Dermis blood vessel endothelial cell (primary cell): Measurements from ENCODE around the gene NUDT3. TPM values are rescaled to one million over a fixed set of nuclear protein-coding genes. Genes with fewer than 3 reads are reported as not detected.

Source experiments
- DNase-seq: peaks from one replicate; pipeline ENCODE4 v3.0.0; 2010
- total RNA-seq: library from RNA; depleted of rRNA; stranded (reverse); fragments of >200 nt; gene quantifications from 2 replicates; pipeline ENCODE4 v1.2.3, GENCODE V29; 2014

The NUDT3 gene
- total RNA-seq, 1 donor from 2014 or later = 24.3 TPM

- DNase-seq = peak; percentile 48
Measured at GRCh38 chr6:34237722-34238584, 154.5 kb downstream of the NUDT3 start.

GRCh38 chr6:34237316-34237721 lies 155.2 kb downstream of the NUDT3 start:
- no peak for DNase-seq

GRCh38 chr6:34236443-34237315 lies 155.8 kb downstream of the NUDT3 start, which contains the start of gene HMGA1:
HMGA1 (plus strand) TSS chr6:34236873; CDS start chr6:34240781, 3,908 bp downstream.
- DNase-seq = peak; percentile 91

GRCh38 chr6:34236131-34236442 lies 156.4 kb downstream of the NUDT3 start:
- peak; percentile 46 for DNase-seq

GRCh38 chr6:34235307-34236130 lies 156.9 kb downstream of the NUDT3 start:
- DNase-seq = peak; percentile 82

- no peak for DNase-seq
Measured at GRCh38 chr6:34234667-34235306, 157.7 kb downstream of the NUDT3 start.

- no peak for DNase-seq
Measured at GRCh38 chr6:34233867-34234266, 158.6 kb downstream of the NUDT3 start.

GRCh38 chr6:34232901-34233300 lies 159.6 kb downstream of the NUDT3 start:
- no peak for DNase-seq

- no peak for DNase-seq
Measured at GRCh38 chr6:34231566-34232336, 160.7 kb downstream of the NUDT3 start.

GRCh38 chr6:34230653-34231371 lies 161.7 kb downstream of the NUDT3 start:
- DNase-seq = no peak

- DNase-seq = no peak
Measured at GRCh38 chr6:34229877-34230276, 162.6 kb downstream of the NUDT3 start.

Other genes with a start within 250 kb of the NUDT3 start
- not detected in 2 replicates for gene GRM4, start 246.6 kb downstream of the NUDT3 start, total RNA-seq
- 46.5 and 229 TPM in 2 replicates for gene HMGA1, start 155.8 kb downstream of the NUDT3 start, total RNA-seq
- gene SMIM29, start 143.7 kb downstream of the NUDT3 start, total RNA-seq = 16.4 and 24.3 TPM in 2 replicates
- gene RPS10, start 33.4 kb upstream of the NUDT3 start, total RNA-seq = 899 and 3,703 TPM in 2 replicates
- gene PACSIN1, start 73.4 kb upstream of the NUDT3 start, total RNA-seq = not detected in 2 replicates
- under 0.01 TPM in 1 of 2 replicates, not detected in the other for gene SPDEF, start 163.7 kb upstream of the NUDT3 start, total RNA-seq